ENCODE results near the gene ANKRD11. TPM values are rescaled to one million over a fixed set of nuclear protein-coding genes. Genes with fewer than 3 reads are reported as not detected.

ANKRD11 gene
- total RNA-seq, 1 donor from 2014 or later, result 154 TPM

DNA sequence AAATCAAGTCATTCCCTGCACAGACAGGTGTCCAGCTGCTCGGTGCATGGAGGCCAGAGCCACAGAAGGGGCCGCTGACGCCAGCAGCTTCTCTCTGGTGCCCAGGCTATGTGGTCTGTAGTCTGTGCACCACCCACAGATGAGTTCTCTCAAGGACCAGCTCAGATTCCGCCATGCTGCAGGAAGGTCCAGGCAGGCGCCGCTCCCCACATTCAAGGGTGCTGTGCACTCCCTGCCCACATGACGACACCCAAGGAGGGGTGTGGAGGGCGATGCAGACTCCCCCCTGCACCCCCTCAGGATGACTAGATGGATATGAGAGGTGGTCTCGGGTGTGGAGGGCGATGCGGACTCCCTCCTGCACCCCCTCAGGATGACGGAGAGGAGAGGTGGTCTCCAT is 119.0 kb downstream of the ANKRD11 start:
- intact Hi-C loops (cut with micrococcal nuclease), result no loop called here

DNA sequence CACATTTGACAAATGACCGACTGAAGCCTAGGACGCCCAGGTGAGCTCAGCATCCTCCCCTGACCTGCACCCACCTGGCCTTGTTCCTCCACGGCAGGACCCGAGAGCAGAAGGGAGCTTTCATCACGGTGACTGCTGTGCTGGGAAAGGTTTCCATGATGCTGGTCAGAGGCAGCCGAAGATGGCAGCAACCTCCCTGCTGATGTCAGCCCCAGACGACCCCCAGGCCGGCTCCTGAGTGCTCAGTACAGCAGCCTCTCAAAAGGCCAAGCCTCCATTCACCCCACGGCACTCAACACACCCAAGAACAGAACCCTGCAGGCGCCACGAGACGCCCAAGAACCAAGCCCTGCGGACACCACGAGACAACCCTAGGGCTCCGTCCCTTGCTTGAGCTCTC is 119.8 kb downstream of the ANKRD11 start:
- intact Hi-C loops (cut with micrococcal nuclease), result no loop called here

DNA sequence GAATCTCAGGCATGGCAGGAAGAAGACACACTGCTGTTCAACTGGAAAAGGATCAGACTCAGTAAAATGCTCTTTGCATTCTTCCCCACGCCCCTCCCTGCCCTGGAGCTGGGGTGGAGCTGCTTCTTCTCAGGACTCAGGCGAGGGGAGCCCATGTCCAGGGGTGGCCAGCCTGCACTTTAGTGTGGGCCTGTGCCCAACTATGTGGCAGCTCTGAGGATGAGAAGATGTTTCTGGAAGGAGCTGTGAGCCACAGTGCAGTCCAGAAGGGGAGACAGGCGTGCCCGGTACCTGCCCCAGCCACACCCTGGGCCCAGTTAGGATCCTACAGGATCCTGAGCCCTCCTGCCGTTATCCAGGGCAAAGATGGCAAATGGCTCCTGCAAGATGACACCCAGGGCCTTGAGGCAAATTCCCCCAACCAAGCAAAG is 120.3 kb downstream of the ANKRD11 start:
- intact Hi-C loops (cut with micrococcal nuclease), result no loop called here

DNA sequence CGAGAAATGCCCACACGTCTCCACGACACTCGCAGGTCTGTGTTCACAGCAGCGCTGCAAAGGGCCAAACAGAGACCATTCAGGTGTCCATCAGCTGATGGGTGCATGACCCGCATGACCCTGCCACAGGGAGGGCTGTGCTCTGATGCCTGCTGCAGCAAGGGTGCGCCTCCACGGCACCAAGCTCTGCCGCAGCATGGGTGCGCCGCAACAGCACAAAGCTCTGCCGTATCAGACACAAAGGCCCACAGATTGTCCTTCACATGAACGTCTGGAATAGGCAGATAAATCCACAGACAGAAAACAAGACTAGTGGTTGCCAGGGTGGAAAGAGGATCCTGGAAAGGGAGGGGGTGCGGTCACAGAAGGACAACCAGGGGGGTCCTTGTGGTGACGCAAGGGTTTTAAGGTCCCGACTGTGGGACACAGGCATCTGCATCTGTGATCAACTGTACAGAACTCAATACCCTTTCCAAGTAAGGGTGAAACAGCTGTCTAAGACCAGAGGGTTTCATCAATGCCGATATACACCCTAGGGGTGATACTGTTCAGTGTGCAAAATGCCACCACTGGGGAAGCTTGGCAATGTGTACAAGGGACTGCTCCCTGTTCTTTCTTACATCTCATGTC is 121.0 kb downstream of the ANKRD11 start:
- intact Hi-C loops (cut with micrococcal nuclease), result loop anchor here (10.0 kb wide), 2 partner anchors 45 to 115 kb away; no protein-coding TSS in a partner anchor

DNA sequence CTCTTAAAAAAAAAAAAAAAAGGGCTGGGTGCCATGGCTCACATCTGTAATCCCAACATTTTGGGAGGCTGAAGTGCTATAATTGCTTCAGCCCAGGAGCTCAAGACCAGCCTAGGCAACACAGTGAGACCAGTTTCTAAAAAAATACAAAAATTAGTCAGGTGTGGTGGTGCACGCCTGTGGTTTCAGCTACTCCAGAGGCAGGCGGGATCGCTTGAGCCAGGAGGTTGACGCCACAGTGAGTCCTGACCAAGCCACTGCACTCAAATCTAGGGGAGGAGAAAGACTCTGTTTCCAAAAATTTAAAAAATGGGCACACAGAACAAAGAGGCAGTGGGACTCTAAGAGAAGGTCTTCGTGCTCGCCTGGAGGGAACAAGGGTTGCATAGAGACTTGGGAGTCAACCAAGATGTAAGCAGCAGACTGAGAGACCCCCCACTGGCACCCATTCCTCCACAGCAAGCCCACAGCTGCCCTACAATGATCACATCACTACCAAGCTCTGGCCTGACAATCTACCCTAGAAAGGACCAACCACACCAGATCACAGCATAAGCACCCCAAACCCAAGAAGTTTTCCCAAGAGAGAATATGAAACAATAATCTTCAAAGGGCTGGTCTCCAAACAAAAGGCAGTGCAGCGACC is 121.6 kb downstream of the ANKRD11 start:
- intact Hi-C loops (cut with micrococcal nuclease), result loop anchor here (10.0 kb wide), 2 partner anchors 46 to 116 kb away; no protein-coding TSS in a partner anchor

DNA sequence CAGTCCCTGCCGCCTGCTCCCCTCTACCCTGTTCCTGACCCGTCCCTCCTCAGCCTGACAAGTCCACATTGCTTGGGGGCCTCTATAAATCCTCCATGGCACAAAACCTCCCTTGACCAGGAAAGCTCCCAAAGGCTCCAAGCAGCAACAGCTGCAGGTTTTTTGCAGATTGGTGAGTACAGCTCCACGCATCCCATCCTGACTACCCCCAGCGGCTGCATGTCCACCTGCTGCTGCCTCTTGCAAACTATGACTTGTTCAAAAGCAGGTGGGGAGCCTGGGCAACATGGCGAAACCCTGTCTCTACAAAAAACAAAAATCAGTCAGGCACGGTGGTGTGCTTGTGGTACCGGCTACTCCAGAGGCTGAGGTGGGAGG is 122.8 kb downstream of the ANKRD11 start:
- intact Hi-C loops (cut with micrococcal nuclease), result loop anchor here (10.0 kb wide), 2 partner anchors 47 to 117 kb away; no protein-coding TSS in a partner anchor

DNA sequence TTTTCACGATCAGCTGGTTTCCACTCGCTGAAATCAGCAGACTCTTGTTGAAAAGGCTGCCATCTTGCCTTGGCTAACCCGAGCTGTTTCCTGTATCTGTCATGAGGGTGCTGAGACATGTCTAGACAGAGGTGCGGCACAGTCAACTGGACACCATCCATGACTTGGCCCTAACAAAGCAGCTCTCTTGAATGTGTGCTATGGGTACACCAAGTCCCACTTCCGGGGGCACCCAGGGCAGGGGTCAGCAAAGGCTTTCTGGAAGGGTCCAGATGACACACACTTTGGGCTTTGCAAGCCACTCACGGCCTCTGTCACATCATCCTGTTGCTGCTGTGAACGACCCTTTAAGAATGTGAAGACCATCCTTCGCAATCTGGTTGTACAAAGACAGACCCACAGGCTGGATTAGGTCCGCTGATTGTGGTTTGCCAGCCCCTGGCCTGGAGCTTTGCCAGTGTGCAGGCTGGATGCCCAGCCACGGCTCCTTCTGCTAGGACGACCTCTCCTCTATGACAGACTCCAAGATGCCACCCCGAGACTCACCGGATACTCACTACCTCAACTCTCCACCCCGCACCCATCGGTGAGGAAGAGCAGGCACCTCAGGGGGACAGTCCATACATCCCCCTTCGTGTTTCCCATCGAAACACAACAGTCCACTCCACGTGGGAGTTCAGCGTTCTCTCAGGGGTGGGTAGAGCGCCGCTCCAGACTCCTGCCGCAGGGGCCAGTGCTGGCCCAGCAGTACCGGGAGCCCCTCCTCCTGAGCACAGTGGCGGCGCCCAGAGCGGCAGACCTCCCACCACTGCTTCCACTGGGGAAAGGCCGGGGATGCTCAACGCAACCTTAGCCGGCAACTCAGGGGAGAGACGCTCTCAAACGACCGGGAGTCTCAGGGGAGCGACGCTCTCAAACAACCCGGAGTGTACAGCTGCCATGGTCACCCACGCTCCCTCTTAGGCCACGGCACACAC is 123.5 kb downstream of the ANKRD11 start:
- intact Hi-C loops (cut with micrococcal nuclease), result loop anchor here (10.0 kb wide), 2 partner anchors 48 to 118 kb away; no protein-coding TSS in a partner anchor

DNA sequence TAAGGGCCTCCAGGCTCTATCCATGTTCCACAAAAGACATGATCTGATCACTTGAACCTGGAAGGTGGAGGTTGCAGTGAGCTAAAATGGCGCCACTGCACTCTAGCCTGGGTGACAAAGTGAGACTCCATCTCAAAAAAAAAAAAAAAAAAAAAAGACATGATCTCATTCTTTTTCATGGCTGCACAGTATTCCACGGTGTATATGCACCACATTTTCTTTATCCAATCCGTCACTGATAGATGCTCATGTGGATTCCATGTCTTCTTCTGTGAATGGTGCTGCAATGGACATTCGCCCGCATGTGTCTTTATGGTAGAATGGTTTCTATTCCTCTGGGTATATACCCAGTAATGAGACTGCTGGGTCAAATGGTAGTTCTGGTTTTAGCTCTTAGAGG is 124.4 kb downstream of the ANKRD11 start:
- intact Hi-C loops (cut with micrococcal nuclease), result loop anchor here (10.0 kb wide), 2 partner anchors 49 to 119 kb away; no protein-coding TSS in a partner anchor

DNA sequence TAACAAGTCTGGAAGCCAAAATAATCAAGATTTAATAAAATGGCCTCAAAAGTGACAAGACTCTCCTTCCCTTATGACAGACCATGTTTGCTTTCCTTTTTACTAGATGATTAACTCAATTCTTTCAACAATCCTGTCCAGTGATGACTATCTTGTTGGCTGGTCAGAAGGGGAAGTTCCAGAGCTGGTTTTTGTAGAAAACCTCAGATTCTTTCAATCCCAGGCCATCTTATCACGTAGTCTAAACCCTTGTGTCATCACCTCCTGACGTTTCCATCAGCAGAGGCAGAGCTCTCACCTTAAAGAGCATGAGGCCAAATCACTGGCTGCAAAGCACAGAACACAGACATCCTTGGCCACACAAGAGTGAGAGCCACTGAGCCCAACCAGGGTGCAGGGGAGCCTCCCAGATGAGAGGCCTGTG is 125.3 kb downstream of the ANKRD11 start:
- intact Hi-C loops (cut with micrococcal nuclease), result loop anchor here (10.0 kb wide), 2 partner anchors 50 to 120 kb away; no protein-coding TSS in a partner anchor

DNA sequence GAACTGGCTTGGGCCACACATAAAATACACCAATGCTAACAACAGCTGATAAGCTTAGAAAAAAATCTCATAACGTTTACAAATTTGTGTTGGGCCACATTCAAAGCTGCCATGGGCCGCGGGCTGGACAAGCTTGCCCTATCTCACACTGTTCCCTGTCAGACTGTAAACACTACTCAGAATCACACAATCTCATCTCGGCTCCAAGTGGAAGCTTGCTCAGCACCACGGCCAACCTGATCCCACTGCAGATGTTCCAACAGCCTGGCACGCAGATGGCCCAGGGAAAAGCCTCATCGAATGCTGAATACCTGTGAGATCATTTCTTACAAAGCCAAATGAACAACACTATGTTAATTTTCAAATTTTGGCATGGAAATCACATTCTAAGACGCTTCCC is 125.8 kb downstream of the ANKRD11 start:
- intact Hi-C loops (cut with micrococcal nuclease), result loop anchor here (10.0 kb wide), 2 partner anchors 50 to 120 kb away; no protein-coding TSS in a partner anchor

DNA sequence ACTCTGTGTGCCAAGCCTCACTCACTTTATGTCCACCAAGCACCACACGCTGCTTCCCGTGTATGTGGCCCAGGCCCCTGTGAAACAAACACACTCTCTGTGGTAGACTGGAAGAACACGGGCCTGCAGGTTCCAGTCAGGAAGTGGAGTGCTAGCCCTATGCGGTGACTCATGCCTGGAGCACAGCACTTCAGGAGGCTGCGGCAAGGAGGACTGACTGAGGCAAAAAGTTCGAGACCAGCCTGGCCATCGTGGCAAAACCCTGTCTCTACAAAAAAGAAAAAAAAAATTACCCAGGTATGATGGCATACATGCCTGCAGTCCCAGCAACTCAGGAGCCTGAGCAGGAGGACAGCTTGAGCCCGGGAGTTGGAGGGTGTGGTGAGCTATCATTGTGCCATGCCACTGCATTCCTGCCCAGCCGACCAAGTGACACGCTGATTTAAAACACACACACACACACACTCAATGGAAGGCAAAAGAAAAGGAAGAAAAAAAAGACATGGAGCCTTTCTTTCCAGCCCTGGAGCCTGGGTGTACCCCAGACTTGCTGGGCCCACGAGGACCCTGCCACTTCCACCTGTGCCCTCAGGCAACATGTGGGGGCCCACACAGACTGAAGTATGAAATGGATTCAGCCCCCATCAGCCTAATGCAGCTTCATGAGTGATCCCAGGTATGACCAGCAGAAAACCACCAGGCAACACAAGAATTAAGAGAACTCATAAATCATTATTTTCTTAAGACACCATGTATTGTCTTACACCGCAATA is 126.6 kb downstream of the ANKRD11 start:
- intact Hi-C loops (cut with micrococcal nuclease), result loop anchor here (10.0 kb wide), 2 partner anchors 51 to 121 kb away; no protein-coding TSS in a partner anchor

DNA sequence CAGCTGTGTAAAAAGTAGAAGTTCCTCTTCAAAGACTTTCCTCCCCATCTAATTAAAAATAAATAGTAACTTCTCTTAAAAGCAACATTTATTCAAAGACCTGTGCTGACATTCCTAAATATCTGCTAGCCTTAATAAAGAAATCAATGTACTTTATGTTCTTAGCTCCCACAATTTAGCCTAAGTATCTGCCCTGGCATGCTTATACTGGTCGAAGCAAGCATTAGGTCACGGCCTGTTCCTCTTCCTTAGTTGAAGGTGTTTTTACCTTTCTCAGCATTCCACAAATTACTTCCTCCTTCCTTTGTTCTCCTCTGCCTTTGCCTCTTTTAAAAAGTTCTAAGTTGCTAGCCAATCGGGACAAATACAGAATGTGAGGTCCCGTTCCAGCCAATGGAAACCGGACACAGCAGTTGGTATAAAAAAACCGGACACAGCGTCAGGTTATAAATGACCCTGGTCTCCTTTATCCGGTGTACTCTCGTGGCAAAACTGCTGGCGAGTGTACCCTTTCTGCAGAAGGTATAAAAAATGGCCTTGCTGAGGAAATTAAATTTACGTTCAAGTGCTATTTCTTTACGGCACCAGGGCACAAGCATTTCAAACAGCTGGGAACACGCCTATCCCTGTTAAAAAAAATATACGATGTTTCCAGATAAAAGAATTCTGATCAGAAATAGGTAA is 127.7 kb downstream of the ANKRD11 start:
- intact Hi-C loops (cut with micrococcal nuclease), result loop anchor here (10.0 kb wide), 2 partner anchors 52 to 122 kb away; no protein-coding TSS in a partner anchor

DNA sequence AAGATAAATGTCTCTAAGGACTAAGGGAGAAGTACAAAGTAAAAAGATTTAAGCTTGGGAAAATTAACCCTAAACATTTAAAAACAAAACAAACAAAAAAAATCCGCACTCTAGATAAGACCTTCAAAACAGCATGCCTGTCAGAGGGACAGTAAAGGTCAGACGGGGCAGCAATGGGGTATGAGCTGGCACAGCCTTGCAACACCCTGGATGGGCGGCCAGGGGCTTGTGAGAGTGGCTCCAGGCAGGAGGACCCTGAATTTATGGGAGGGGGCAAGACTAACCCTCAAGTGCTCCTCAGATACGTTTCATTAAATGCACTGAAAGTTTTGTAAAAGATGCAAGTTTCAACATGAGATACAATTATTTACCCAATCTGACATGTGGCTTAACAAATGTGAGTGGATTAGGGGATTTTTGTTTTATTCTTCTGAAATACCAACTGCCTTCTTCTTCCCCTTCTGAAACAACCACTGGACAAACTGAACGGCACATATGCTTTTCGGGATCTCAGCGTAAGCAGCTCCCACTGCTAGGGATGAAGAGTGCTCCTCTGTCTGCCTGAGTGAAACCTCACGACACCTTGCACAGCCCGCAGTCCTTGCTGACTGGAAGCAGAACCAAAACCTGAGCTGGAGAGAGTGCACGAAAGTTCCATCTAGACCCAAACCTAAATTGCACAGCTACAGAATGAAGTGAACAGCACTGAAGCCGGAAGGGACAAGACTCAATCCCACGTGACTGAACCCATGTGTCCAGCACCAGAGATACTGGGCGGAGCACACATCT is 128.4 kb downstream of the ANKRD11 start:
- intact Hi-C loops (cut with micrococcal nuclease), result loop anchor here (2.0 to 10.0 kb wide), 5 partner anchors 27 to 147 kb away; partner anchors contain the start of gene SPG7

DNA sequence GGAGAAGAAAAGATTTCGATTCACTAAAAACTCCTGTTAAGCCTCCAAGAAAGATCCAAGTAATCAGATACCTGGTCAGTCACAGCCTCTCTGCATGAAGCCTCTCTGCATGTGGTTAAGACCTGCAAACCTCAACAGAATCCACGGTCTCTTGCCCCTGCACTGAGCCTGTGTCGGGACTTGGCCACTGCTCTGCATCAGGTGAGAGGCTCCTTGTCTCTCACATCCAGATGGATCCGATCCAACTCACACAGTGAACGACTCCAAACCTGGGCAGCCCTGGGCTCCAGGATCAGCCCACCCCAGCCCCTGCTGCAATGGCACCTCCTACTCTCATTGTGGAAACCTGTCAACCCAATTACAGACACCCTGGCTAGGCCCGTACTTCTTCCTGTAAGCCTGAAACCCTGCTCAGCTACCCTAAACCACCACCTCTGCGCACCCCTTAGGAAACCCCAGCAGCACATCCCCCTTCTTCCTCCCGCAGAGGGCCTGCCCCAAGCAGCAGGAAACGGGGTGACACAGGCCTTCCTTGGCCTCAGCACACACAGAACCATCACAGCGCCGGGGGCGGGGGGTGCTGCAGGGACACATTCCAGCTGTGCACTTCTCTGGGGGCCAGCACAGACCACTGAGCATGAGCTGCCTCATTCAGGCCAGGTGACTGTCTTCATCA is 129.5 kb downstream of the ANKRD11 start:
- intact Hi-C loops (cut with micrococcal nuclease), result loop anchor here (2.0 to 10.0 kb wide), 5 partner anchors 28 to 148 kb away; partner anchors contain the start of gene SPG7

DNA sequence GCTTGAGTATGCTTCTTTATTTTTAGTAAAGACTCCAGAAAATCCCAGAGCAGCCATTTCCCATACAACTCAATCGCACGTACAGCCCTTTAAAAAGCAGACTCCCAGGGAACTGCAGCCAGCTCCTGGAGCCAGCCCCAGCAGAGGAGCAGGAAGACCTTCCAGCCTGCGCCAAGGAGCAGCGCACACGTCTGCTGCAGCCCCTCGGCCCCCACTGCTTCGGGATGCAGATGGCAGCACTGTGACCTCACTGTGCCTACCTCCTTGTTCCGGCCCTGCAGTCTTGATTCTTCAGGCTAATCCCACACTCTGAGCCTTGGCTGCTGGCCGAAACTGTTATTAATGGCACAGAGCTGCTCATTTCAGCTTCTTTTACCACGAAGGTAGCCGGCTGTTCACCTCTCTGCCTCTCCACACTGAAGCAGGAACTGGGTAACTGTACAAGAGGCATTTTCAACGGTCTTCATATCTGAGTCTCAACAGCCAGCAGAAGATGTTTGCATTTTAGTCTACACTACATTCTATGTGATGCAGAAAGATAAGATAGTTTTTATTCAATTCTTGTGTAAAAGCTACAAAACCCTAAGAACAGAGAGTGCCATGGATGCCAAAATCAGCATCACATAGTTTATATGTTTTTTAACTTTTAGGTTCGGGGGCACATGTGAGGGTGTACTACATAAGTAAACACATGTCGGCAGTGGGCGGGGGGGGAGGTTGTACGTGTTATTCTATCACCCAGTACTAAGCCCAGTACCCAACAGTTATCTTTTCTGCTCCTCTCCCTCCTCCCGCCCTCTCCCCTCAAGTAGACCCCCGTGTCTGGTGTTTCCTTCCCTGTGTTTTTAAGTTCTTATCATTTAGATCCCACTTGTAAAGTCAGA is 130.9 kb downstream of the ANKRD11 start:
- intact Hi-C loops (cut with micrococcal nuclease), result loop anchor here (2.0 to 10.0 kb wide), 5 partner anchors 29 to 149 kb away; partner anchors contain the start of gene SPG7

DNA sequence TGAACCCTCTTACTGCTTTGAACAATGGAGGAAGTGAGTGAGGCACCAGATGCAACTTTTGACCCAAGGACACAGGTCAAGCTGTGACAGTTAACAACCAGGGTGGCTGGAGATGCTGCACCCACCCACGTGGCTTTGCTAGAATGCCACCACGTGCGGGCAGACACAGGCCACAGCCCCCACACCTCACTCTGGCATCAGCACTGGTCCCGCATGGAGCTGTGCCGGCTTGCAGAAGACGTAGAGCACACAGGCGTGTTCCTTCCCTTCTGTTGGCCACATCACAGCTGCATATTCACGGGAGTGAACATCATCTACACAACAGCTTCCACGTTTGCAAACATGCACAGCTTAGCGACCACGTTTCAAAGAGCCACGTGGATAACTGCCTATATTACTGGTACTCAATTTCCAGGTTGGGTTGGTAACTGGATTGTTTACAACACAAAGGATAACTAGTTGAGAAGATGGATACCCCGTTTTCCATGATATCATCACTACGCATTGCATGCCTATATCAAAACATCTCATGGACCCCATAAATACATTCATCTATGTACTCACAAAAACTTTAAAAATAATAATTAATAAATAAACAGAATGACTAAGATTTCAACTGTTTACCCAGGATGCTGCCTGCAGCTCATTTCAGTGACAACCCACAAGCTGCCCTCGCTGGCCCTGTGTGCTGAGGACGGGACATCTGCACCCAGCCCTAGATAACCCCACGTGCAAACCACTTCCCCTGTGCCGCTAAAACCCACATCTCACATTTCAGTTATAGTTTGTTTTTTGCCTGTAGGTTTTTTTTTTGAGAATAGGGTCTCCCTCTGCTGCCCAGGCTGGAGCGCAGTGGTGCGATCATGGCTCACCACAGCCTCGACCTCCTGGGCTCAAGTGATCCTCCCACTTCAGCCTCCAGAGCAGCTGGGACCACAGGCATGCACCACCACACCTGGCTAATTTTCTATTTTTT is 132.0 kb downstream of the ANKRD11 start:
- intact Hi-C loops (cut with micrococcal nuclease), result no loop called here
